ENCODE results near the gene STRN3.
A peak's percentile ranks its signal among the peaks of the same experiment; 100 is the strongest.
"Not testable (repeated sequence)": the region's sequence is repeated elsewhere in the genome, so short reads cannot be mapped to it uniquely, and the experiment has no call there.

STRN3 gene

GRCh38 chr14:30977752-30978151 lies 48.4 kb downstream of the STRN3 start:
- Mint-ChIP-seq H3K27ac (no peak overlapping the region), H3K9me3 (no peaks in the 10 kb centered on the region)

GRCh38 chr14:30974628-30975027 lies 51.6 kb downstream of the STRN3 start:
- Mint-ChIP-seq H3K27me3 (ENCODE audit: low read depth) (no peaks in the 10 kb centered on the region), H3K27ac (no peak overlapping the region), H3K9me3 (no peaks in the 10 kb centered on the region), H3K36me3 (ENCODE audit: low read depth) (peaks cover 6% of the 10 kb centered on the region), H3K4me3 (no peak overlapping the region), H3K4me1 (ENCODE audit: low read depth) (peaks cover 24% of the 10 kb centered on the region)

More at GRCh38 chr14:30977752-30978151, 48.4 kb downstream of the STRN3 start:
- H3K4me1 Mint-ChIP-seq (ENCODE audit: low read depth), result peaks cover 16% of the 10 kb centered on the region
- peaks cover 3% of the 10 kb centered on the region for H3K36me3 Mint-ChIP-seq (ENCODE audit: low read depth)
- no peaks in the 10 kb centered on the region for H3K27me3 Mint-ChIP-seq (ENCODE audit: low read depth)
- no peak overlapping the region for H3K4me3 Mint-ChIP-seq

- no peak overlapping the region for H3K27ac Mint-ChIP-seq
- peaks cover 25% of the 10 kb centered on the region for H3K4me1 Mint-ChIP-seq (ENCODE audit: low read depth)
- H3K4me3 Mint-ChIP-seq, result no peak overlapping the region
- no peaks in the 10 kb centered on the region for H3K9me3 Mint-ChIP-seq
- no peaks in the 10 kb centered on the region for H3K27me3 Mint-ChIP-seq (ENCODE audit: low read depth)
- H3K36me3 Mint-ChIP-seq (ENCODE audit: low read depth), result peaks cover 6% of the 10 kb centered on the region
Measured at GRCh38 chr14:30972882-30973582, 53.1 kb downstream of the STRN3 start.

GRCh38 chr14:30972036-30972732 lies 54.0 kb downstream of the STRN3 start:
- peaks cover 25% of the 10 kb centered on the region for H3K4me1 Mint-ChIP-seq (ENCODE audit: low read depth)
- not testable (repeated sequence) for H3K36me3 Mint-ChIP-seq (ENCODE audit: low read depth); H3K9me3 Mint-ChIP-seq; H3K4me3 Mint-ChIP-seq; H3K27ac Mint-ChIP-seq; H3K27me3 Mint-ChIP-seq (ENCODE audit: low read depth)

- Mint-ChIP-seq H3K4me1 (ENCODE audit: low read depth) (peaks cover 26% of the 10 kb centered on the region), H3K4me3 (no peak overlapping the region), H3K27me3 (ENCODE audit: low read depth) (no peaks in the 10 kb centered on the region), H3K36me3 (ENCODE audit: low read depth) (peaks cover 8% of the 10 kb centered on the region), H3K27ac (no peak overlapping the region), H3K9me3 (peaks cover 7% of the 10 kb centered on the region)
Measured at GRCh38 chr14:30971586-30971985, 54.6 kb downstream of the STRN3 start.

GRCh38 chr14:30969796-30970195 lies 56.4 kb downstream of the STRN3 start:
- not testable (repeated sequence) for H3K4me3 Mint-ChIP-seq; H3K27me3 Mint-ChIP-seq (ENCODE audit: low read depth)
- peaks cover 20% of the 10 kb centered on the region for H3K9me3 Mint-ChIP-seq
- H3K27ac Mint-ChIP-seq, result peak overlapping the region; percentile 56
- peaks cover 26% of the 10 kb centered on the region for H3K4me1 Mint-ChIP-seq (ENCODE audit: low read depth)
- H3K36me3 Mint-ChIP-seq (ENCODE audit: low read depth), result peaks cover 19% of the 10 kb centered on the region

- H3K27me3 Mint-ChIP-seq (ENCODE audit: low read depth); H3K4me3 Mint-ChIP-seq; H3K27ac Mint-ChIP-seq: not testable (repeated sequence)
- H3K4me1 Mint-ChIP-seq (ENCODE audit: low read depth), result peaks cover 19% of the 10 kb centered on the region
- peaks cover 25% of the 10 kb centered on the region for H3K36me3 Mint-ChIP-seq (ENCODE audit: low read depth)
- H3K9me3 Mint-ChIP-seq, result peaks cover 20% of the 10 kb centered on the region
Measured at GRCh38 chr14:30967364-30968098, 58.6 kb downstream of the STRN3 start.

- H3K27ac Mint-ChIP-seq, result no peak overlapping the region
- H3K9me3 Mint-ChIP-seq, result peaks cover 20% of the 10 kb centered on the region
- H3K4me3 Mint-ChIP-seq, result no peak overlapping the region
- peaks cover 25% of the 10 kb centered on the region for H3K36me3 Mint-ChIP-seq (ENCODE audit: low read depth)
- H3K4me1 Mint-ChIP-seq (ENCODE audit: low read depth), result peaks cover 14% of the 10 kb centered on the region
- H3K27me3 Mint-ChIP-seq (ENCODE audit: low read depth), result no peaks in the 10 kb centered on the region
Measured at GRCh38 chr14:30966415-30967363, 59.5 kb downstream of the STRN3 start.

- peaks cover 15% of the 10 kb centered on the region for H3K4me1 Mint-ChIP-seq (ENCODE audit: low read depth)
- H3K27me3 Mint-ChIP-seq (ENCODE audit: low read depth); H3K27ac Mint-ChIP-seq; H3K4me3 Mint-ChIP-seq: not testable (repeated sequence)
- peaks cover 20% of the 10 kb centered on the region for H3K9me3 Mint-ChIP-seq
- peaks cover 22% of the 10 kb centered on the region for H3K36me3 Mint-ChIP-seq (ENCODE audit: low read depth)
Measured at GRCh38 chr14:30965861-30966260, 60.3 kb downstream of the STRN3 start.

- not testable (repeated sequence) for H3K4me3 Mint-ChIP-seq; H3K27me3 Mint-ChIP-seq (ENCODE audit: low read depth); H3K27ac Mint-ChIP-seq
- Mint-ChIP-seq H3K4me1 (ENCODE audit: low read depth) (peaks cover 12% of the 10 kb centered on the region), H3K9me3 (peaks cover 20% of the 10 kb centered on the region), H3K36me3 (ENCODE audit: low read depth) (peaks cover 25% of the 10 kb centered on the region)
Measured at GRCh38 chr14:30962537-30962936, 63.6 kb downstream of the STRN3 start.

GRCh38 chr14:30961330-30961729 lies 64.8 kb downstream of the STRN3 start:
- Mint-ChIP-seq H3K27ac (no peak overlapping the region), H3K4me3 (no peak overlapping the region), H3K36me3 (ENCODE audit: low read depth) (peaks cover 21% of the 10 kb centered on the region), H3K4me1 (ENCODE audit: low read depth) (peaks cover 9% of the 10 kb centered on the region), H3K9me3 (peaks cover 11% of the 10 kb centered on the region), H3K27me3 (ENCODE audit: low read depth) (no peaks in the 10 kb centered on the region)

GRCh38 chr14:30960216-30960615 lies 66.0 kb downstream of the STRN3 start:
- Mint-ChIP-seq H3K9me3 (peaks cover under 1% of the 10 kb centered on the region), H3K27me3 (ENCODE audit: low read depth) (no peaks in the 10 kb centered on the region), H3K4me3 (no peak overlapping the region), H3K27ac (no peak overlapping the region), H3K36me3 (ENCODE audit: low read depth) (peaks cover 16% of the 10 kb centered on the region), H3K4me1 (ENCODE audit: low read depth) (peaks cover 9% of the 10 kb centered on the region)

- Mint-ChIP-seq H3K36me3 (ENCODE audit: low read depth) (peaks cover 15% of the 10 kb centered on the region), H3K27me3 (ENCODE audit: low read depth) (no peaks in the 10 kb centered on the region), H3K4me1 (ENCODE audit: low read depth) (peaks cover 7% of the 10 kb centered on the region), H3K9me3 (no peaks in the 10 kb centered on the region), H3K4me3 (no peak overlapping the region), H3K27ac (no peak overlapping the region)
Measured at GRCh38 chr14:30958555-30959407, 67.4 kb downstream of the STRN3 start.

Data from T-helper 1 cell treated with Interleukin-12 subunit alpha and Interleukin-12 subunit beta and Interleukin-4 antibody, amounts not matched to agents 30 μg/mL and 1 μg/mL, for 36 hours (primary cell).